OCI-M2 (cell line): ENCODE measurements around the gene PITX3.
"Not testable (repeated sequence)": the region's sequence is repeated elsewhere in the genome, so short reads cannot be mapped to it uniquely, and the experiment has no call there.

Experiments used
- DNase-seq: peaks from one replicate; lab custom pipeline; 2025; ENCODE audit not compliant: unreplicated experiment; lab: John Stamatoyannopoulos, UW

PITX3 gene

DNA sequence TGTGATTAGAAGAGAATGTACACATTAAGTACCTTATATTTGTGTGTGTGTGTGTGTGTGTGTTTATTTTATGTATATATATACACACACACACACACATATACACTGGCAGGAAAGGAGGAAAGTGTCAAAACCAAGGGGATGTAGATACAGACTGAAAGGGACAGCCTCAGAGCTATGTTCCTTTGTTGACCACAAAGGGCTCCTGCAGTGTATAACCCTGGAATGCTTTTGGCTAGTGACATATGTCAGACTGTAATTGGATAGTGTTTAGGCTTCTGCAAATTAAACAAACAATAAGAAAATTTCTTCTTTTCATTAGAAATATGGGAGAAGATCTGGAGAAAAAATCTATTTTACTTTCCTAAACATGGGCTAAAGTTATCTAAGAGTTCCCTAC lies 19.9 kb upstream of the PITX3 start:
- DNase-seq = no peak

DNA sequence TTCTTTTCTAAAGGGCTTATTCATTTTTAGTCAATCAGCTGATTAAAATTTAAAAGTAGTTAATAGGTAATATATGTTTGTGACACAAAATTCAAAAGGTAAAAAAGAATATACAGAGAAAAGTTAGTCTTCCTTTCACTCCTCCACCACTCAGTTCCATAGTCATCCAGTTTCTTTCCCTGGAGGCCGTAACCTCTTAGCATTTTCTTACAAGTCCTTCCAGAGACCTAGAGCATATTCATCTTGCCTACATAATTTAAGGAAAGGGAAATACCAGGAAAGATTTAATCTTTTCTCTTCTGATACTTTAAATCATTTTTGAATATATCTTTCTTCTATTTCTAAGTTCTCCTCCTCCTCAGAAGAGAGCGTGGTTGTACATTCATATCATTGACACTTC lies 14.1 kb upstream of the PITX3 start:
- DNase-seq = no peak

DNA sequence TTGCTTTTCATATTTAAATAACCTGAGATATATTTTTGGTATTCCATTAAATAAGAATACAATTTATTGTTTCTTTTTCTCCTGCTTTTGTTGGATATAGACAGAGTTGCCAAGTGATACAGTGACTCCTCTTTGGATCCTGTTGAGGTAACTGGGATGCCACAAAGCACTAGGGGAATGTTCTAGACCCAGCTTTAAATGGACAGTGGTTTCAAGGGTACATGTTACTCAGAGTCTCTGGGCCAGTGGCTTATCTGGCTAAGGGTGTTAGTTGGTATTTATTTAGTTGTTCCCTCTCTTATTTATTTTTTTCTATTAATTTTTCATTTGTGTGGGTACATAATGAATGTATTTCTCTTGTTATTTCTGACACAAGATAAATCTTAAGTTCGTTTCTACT lies 13.1 kb upstream of the PITX3 start:
- DNase-seq = no peak

DNA sequence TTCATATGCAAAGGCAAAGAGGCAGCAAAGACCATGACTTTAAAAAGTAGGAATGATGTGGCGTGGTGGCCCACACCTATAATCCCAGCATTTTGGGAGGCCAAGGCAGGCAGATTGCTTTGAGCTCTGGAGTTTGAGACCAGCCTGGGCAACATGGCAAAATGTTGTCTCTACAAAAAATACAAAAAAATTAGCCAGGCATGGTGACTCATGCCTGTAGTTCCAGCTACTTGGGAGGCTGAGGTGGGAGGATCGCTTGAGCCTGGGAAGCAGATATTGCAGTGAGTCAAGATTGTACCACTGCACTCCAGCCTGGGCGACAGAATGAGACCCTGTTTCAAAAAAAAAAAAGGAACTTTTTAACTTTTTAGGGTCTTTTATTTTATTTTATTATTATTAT lies 11.2 kb upstream of the PITX3 start:
- DNase-seq = not testable (repeated sequence)

DNA sequence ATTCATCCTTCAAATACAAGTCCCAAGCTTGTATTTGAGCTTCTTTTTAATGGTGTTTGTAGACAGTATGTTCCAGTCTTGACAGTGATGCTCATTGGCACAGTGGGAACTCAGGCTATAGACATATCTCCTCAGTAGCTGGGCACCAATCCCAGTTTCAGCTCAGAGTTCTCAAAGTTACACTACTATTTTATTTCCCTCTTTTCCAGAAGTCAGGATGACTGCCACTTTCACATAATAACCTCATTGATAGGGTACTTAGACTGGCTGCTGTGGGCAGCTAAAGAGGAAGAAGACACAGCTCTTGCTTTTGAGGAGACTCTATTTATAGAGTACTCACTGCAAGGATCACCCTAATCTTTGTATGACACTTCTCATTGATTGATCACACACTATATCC lies 6.4 kb upstream of the PITX3 start:
- DNase-seq = no peak

DNA sequence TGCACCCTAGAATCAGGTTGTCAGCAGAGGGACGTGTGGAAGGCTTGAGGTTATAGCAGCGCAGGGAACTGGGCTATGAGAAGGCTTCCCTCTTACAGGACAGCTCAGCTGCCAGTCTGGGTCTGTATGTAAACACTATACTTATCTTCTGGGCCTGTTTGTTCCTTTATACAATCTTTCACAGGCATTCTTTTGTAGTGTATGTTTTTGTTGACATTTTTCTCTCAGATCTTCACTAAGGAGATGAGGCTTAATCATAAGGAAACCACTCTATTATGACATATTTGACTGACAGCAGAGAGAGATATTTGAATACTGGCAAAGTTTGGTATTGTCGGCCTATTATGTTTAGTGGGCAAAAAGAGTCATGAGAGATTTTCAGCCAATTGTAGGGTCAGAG lies 4.9 kb upstream of the PITX3 start:
- DNase-seq = no peak

DNA sequence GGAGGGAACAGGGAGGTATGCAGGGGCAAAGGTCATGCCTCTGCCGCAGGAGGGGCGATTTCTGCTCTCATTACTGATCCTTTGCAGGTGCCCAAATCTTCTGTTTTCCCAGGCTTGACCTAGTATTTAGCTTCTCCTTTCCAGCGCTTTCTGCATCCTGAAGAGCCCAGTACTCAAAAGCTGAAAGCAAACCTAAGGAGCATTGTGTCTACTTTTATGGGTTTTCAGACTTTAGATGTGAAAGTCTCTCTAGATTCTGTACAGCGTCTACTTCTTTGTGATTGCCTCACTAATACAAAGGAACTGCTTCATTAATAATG lies 4.6 kb upstream of the PITX3 start:
- no peak for DNase-seq

DNA sequence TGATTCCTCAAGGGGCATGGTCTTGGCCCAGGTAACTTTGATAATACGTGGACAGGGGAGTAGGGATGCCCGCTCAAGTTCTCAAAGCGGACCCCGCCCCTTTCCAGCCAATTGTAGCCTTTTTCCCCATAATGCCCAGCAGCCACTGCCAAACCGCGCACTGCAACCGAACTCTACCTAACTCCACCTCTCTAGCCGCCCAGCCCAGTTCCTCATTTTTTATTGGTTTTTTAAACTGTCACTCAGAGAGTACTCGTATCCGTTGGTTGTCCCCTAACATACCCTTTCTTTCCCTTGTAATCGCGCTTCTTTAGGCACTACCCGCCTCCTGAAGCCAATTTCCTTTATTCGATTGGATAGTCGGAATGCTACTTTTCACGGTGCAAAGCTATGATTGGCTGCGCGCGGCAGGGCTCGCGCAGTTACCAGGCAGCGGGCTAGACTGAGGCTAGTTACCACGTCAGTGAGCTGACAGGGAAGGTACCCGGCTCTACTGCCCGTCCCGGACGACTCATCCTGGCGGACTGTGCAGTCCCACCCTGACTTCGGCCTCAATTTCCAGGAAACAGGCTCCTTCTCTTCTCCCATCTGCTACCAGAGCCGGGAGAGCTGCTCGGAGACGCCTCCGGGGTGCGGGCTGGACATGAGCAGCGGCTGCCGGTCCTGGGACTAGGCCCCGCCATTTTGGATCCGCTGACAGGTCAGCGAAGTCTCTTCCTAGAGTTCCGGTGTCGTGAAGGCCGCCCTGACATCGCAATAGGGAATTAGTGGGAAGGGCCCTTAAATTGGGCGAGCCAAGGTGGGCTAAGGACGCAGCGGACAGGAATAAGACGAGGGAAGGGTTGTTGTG lies 4.0 kb upstream of the PITX3 start, which contains the start of gene GBF1:
GBF1 (plus strand) TSS at position 451 of the 850 bp plus-strand sequence. CDS start 13,407 bp downstream, outside the sequence.
- DNase-seq = peak; percentile 97

DNA sequence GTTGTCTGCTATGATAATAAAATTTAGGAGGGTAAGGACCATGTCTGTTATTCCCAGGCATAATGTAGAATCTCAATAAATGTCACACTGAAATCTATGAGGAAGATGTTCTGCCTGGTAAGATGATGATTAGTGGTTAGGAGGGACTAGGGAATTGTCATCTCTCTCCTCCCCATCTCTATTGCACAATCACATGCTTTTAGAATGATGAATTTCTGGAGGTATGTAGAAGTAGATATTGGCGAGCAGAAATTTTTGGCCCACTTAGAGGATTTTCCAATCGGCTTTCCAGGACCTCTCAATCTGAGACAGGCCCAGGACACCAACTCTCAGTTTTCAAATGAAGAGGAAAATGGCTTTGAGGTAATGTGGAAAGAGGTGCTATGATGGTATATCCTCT lies 2.0 kb upstream of the PITX3 start:
- DNase-seq = no peak

DNA sequence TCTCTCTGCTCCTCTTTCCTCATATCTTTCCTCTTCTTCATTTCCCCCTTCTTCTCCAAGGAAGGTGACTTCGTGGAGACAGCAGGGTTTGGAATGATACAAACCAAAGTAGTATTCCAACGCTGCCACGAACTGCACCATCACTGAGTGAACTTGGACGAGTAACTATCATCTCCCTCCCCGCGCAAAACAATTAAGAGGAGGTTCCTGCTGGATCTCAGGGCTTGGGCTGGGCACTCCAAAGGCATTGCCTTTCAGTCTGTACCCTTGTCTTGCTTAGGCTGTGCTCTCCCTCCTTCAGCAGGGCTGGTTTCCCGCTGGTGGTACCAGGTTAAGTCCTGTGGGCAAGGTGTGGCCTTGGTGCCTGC lies 790 bp upstream of the PITX3 start:
- no peak for DNase-seq

DNA sequence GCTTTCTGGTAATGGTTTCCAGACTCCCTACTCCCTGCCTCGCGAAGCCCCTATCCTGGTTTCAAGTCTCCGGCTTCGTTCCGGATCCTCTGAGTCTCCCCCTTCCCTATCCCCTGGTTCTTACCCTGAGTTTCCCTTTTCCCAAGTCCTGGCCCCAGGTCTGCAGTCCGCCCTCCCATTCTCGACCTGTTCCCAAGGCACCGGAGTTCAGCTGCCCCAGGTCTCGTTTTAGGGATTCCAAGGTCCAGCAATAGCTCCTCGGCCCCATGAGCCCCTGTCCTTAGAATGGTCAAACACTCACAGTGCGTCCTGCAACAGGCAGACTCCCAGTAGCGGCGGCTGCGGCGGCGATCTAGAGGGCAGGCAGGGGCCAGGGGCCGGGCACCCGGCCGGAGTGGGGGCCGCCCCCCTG lies 274 bp downstream of the PITX3 start:
- DNase-seq = no peak

DNA sequence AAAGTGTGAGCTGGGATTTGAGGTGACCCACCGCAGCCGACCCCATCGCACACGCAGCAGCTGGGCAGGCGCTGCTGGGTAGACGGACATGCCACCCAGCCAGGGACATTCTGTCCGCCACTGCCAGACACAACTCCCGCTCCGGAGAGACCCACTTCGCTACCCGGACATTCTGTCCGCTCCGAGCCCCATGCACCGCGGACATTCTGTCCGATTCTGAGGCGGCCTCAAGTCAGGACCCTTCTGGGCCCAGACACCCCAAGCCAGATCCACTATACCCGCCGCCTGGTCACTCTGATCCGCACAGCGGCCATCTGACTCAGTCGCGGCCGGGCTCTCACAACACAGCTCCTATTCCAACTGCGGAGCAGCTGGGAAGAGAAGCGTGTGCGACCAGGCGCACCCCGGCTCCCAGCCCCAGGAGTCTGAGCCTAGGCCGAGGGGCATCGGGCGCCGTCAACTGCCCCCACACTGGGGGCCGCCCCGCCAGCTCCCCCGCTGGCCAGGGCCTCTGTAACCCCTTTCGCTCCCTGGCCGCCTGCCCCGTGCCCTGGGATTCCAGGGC lies 763 bp downstream of the PITX3 start:
- no peak for DNase-seq

DNA sequence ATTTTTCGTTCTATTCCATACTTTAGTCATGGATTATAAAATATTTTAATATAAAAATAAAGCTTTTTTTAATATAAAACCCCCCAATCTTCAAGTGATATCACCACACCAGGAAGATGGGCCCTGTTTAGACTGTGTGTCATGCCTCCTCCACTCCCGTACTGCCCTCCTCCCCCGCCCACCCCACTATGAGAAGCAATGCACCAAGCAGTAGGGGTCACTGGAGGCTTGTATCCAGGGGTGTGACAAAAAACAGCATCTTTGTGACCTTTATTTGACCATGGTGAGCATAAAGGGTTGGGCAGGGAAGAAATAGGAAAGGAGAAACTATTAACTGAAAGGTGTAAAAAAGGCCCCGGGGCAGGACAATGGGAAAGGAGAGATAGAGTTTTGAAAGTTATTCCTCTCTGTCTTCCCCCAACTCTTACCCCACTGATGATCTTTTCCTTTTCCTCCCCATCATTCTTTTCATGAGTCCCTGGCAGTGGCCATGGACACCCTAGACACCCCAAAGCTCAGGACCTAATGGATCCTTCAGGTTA lies 3.5 kb downstream of the PITX3 start:
- DNase-seq = no peak

DNA sequence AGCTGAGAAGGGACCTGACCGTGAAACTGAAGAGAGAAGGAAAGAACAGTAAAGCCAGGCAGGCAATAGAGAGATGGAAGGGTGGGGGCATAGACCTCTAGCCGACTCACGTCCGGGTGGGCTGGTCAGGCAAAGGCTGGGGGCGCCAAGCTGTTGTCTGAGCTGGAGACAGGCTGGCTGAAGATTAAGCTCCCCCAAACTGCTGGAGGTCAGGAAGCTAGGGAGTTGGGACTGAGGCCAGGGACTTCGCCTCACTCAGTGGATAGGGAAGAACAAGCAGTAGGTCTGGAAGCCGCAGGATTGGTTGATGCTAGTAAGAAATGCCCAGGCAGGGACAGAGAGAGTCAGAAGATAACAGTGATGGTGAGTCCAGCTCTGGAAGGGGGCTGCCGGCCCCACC lies 5.3 kb downstream of the PITX3 start:
- no peak for DNase-seq

DNA sequence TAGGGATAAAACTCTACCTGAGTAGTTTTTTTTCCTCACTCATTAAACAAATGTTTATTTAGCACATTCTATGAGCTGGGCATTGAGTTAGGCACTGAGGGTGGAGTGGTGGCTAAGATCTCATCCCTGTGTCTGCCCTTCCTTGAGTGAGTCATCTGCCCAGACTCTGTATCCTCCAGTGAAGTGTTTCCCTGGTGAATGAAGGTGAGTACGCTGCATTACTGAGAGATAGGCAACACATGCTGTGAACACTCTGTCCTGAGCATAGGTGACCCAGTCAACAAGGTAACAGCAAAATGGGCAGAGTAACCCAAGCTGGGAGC lies 5.8 kb downstream of the PITX3 start:
- DNase-seq = no peak

DNA sequence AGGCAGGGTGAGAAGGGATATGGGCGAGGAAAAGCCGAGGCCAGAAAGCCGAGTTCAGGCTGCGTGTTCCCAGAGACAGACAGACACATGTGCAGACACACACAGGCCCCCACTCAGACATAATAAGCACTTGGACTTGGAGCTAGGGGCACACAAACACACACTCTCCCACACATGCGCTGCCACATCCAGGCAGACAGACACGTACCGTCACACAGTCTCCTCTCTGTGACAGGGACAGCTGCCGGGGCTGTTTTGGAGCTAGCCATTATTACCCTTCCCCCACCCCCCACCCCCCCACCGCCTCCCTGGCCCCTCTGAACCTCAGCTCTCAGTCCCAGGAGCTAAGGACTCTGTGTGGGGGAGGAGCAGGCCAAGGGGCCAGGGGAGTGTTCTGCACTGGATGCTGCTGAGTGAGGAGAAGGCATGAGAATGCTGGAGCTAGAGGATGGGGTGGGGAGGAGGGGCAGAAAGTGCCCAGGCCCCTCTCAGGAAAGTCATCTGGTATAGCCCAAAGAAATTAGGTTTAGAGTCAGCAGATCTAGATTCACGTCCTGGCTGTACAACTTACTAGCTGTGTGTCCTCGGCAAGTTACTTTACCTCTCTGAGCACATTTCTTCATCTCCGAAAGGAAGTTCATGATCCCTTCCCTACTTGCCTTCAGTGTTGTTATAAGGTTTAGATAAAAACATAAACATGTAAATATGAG lies 6.3 kb downstream of the PITX3 start:
- DNase-seq = no peak

DNA sequence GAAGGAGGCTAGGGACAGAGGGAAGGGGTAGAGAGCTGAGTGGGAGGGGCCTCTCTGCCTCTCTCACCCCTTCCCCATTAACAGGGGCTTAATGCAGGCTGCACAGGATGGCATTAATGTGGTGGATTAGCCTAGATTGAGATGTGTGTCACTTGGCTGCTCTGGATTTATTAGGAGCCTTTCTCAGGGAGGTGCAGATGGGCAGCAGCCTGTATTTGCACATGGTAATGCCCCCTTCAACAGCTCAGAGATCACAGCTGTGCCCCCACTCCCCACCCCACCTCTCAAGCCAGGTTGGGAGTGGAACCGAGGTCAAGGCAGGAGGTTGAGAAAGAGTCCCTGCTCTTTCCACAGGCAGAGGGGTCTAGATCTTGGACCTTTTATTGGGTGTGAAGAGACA lies 7.3 kb downstream of the PITX3 start:
- DNase-seq = no peak

DNA sequence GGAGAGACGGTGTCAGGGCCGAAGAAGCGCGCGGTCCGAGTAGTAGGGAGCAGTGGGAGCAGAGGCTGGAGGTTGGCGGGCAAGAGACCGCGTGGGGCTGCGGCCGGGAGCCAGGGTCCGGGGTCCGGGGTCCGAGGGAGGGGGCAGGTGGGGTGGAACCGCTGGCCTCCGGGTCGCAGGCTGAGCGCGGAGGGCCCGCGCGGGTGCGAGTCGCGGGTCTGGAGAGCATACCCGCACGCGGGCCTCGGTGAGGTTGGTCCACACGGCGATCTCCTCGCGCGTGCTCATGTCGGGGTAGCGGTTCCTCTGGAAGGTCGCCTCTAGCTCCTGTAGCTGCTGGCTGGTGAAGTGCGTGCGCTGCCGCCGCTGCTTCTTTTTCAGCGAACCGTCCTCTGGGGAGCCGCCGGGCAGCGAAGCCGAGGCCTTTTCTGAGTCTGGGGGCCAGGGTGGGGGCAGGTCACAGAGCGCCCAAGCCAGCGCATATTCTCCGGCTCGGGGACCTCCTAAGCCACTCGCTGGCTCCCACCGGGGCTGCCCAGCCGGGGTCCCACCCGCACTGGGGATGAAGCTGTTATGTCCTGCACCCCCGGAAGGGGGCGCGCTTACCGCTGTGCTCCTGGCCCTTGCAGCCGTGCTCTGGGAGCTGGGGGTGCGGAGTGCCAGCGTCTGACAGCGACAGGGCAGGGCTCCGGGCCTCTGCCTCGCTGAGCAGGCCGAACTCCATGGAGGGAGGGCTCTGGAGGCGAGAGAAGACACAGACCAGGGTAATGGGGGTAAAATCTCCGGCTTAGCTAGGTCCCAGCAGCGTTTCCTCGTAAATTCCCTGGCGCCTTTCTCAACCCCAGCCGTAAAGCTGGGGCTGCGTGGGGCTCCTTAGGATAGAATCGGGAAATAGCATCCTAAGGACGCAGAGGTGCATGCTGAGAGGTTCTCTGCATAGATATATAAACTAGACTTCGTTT lies 9.7 kb downstream of the PITX3 start:
- peak; percentile 46 for DNase-seq

DNA sequence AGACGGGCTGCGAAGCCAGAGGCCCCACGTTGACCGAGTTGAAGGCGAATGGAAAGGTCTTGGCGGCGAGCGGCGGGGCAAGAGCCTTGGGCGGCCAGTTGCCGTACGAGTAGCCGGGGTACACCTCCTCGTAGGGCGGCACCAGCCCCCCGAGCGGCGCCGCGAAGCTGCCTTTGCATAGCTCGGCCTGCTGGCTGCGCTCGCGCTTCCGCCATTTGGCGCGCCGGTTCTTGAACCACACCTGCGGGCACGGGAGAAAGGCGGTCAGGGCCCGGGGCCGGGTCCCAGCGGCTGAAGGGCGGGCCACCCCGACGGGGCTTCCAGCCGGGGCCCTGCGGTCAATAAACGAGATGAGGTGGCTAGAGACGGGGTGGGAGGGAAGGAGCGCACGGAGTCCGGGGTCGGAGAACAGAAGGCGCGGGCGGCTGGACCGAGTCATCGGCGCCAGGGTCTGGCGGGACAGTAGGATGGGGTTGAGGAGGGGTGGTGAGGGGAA lies 10.4 kb downstream of the PITX3 start:
- DNase-seq = no peak

DNA sequence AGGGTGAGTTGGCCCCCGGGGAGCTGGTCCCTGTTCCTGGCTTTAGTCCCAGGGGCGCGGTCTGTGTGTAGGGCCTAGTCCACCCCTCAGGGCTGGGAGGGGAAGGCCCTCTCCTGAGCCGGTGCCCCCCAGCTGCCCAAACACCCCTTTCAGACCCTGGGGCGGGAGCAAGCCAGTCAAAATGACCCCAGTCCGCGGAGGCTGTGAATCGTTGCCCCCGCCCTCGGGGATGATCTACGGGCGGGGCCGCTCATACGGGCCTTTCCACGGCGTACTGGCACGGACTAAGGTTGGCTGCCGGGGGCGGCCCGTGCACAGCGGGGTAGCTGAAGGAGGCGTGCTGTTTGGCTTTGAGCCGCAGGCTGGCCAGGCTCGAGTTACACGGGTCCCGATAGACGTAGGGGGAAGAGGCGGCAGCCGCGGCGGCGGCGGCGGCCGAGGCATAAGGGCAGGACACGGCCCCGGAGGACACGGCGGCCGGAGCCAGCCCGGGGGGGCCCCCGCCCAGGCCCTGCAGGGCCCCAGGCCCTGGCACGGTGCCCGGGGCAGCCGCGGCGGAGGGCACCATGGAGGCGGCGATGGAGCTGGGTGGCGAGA lies 10.9 kb downstream of the PITX3 start:
- DNase-seq = no peak
